SU-DHL-6 (cell line): ENCODE measurements around the gene MKNK2.

ENCODE experiments used
- H2AFZ ChIP-seq: fragments of 200-600 bp; sonication (generic); 2 replicates; pipeline ENCODE4 v1.6.1; 2014; ENCODE audit warnings: low read depth, mild to moderate bottlenecking, moderate library complexity, mixed read lengths, antibody characterized with exemption, low read length; ENCODE audit not compliant: severe bottlenecking
- H3F3A ChIP-seq: fragments of 200-600 bp; shearing (Covaris generic); 2 replicates; pipeline ENCODE4 v1.6.0; 2016; ENCODE audit warnings: antibody characterized with exemption, mild to moderate bottlenecking; ENCODE audit not compliant: insufficient read depth
- H3K27ac ChIP-seq: fragments of 200-600 bp; sonication (generic); 2 replicates; pipeline ENCODE4 v1.5.1; 2016; ENCODE audit warnings: low read depth, mild to moderate bottlenecking, low read length, moderate library complexity, mixed read lengths
- H3K27me3 ChIP-seq: fragments of 200-600 bp; sonication (generic), shearing (Covaris generic); 2 replicates; pipeline ENCODE4 v1.6.0; 2014; ENCODE audit warnings: mild to moderate bottlenecking, low read length
- H3K36me3 ChIP-seq: fragments of 200-600 bp; sonication (generic); 2 replicates; pipeline ENCODE4 v1.6.1; 2014; ENCODE audit warnings: mild to moderate bottlenecking, low read length, mixed read lengths
- H3K4me2 ChIP-seq: fragments of 300-600, 200-600 bp; shearing (Covaris generic), sonication (generic); 2 replicates; pipeline ENCODE4 v1.6.0; 2014; ENCODE audit warnings: low read length, low read depth, mild to moderate bottlenecking; ENCODE audit not compliant: poor library complexity, severe bottlenecking
- H3K4me3 ChIP-seq: fragments of 200-600 bp; sonication (generic); 2 replicates; pipeline ENCODE4 v1.5.1; 2014; ENCODE audit warnings: antibody characterized with exemption, low read length, mild to moderate bottlenecking, mixed read lengths; ENCODE audit not compliant: insufficient read depth, poor library complexity, severe bottlenecking
- H3K79me2 ChIP-seq: fragments of 200-600 bp; sonication (generic); 2 replicates; pipeline ENCODE4 v1.6.1; 2014; ENCODE audit warnings: mild to moderate bottlenecking, low read length, moderate library complexity; ENCODE audit not compliant: insufficient read depth
- H3K9ac ChIP-seq: fragments of 200-600 bp; sonication (generic); 2 replicates; pipeline ENCODE4 v1.7.0; 2014; ENCODE audit warnings: mild to moderate bottlenecking, low read length
- H3K9me2 ChIP-seq: fragments of 200-600 bp; sonication (generic); replicated peaks from 2 replicates; pipeline ENCODE4 v1.6.1; 2014; ENCODE audit warnings: low read length; ENCODE audit not compliant: insufficient read depth
- H3K9me3 ChIP-seq: fragments of 200-600 bp; sonication (generic); 2 replicates; pipeline ENCODE4 v1.6.1; 2014; ENCODE audit warnings: low read length, mixed read lengths; ENCODE audit not compliant: insufficient read depth
- H4K20me1 ChIP-seq: fragments of 200-600 bp; sonication (generic); 2 replicates; pipeline ENCODE4 v1.6.1; 2014; ENCODE audit warnings: low read depth, mild to moderate bottlenecking, antibody characterized with exemption, low read length, moderate library complexity, mixed read lengths
- EZH2phosphoT487 ChIP-seq: fragments of 200-600 bp; sonication (generic), shearing (Covaris generic); conservative IDR thresholded peaks from 2 replicates; pipeline ENCODE4 v1.6.1; 2018; ENCODE audit warnings: mild to moderate bottlenecking, antibody characterized with exemption, low read length, moderate library complexity, mixed read lengths
- TF ChIP-seq, protein P1 (sequence below): fragments of 200-600 bp; sonication (generic); IDR thresholded peaks from one replicate; pipeline ENCODE4 v1.5.1; 2017; ENCODE audit warnings: antibody characterized with exemption, mild to moderate bottlenecking, low read length, moderate library complexity; ENCODE audit not compliant: insufficient read depth, poor library complexity, severe bottlenecking

Gene MKNK2

DNA sequence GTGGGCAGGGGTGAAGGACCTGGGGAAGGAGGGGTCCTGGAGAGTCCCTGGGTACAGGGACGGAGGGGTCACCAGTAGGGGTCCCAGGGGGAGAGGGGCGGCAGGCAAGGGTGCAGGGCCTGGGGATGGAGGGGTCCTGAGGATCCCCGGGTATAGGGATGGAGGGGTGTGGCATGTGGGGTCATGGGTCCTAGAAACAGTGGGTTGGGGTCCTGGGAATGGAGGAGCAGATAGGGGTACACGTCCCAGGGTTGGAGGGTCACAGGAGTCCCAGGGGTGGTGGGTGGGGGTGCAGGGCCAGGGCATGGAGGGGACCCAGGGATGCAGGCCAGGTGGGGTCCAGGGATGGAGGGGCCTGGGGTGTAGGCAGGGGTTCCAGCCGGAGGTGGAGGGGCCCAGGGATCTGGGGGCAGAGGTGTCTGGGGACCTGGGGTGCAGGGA is 36.9 kb downstream of the MKNK2 start:
- Histone ChIP-seq H2AFZ (no peak overlapping the region), H3K4me3 (peak overlapping the region; percentile 55), H3K9me2 (no peaks in the 10 kb centered on the region), H3K9me3 (no peaks in the 10 kb centered on the region), H3K4me2 (peak overlapping the region; percentile 78), H3F3A (peaks cover 12% of the 10 kb centered on the region; the same call in 1 of the 2 replicates), H3K9ac (no peak overlapping the region), H4K20me1 (no peaks in the 10 kb centered on the region), H3K27ac (no peak overlapping the region), H3K36me3 (no peaks in the 10 kb centered on the region), H3K27me3 (no peaks in the 10 kb centered on the region), H3K79me2 (0 out of 2 replicates have a peak, but pooled peaks cover 5% of the 10 kb centered on the region)
- no peak for TF ChIP-seq EZH2phosphoT487
- TF ChIP-seq, protein P1, sequence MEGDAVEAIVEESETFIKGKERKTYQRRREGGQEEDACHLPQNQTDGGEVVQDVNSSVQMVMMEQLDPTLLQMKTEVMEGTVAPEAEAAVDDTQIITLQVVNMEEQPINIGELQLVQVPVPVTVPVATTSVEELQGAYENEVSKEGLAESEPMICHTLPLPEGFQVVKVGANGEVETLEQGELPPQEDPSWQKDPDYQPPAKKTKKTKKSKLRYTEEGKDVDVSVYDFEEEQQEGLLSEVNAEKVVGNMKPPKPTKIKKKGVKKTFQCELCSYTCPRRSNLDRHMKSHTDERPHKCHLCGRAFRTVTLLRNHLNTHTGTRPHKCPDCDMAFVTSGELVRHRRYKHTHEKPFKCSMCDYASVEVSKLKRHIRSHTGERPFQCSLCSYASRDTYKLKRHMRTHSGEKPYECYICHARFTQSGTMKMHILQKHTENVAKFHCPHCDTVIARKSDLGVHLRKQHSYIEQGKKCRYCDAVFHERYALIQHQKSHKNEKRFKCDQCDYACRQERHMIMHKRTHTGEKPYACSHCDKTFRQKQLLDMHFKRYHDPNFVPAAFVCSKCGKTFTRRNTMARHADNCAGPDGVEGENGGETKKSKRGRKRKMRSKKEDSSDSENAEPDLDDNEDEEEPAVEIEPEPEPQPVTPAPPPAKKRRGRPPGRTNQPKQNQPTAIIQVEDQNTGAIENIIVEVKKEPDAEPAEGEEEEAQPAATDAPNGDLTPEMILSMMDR, result no peak

DNA sequence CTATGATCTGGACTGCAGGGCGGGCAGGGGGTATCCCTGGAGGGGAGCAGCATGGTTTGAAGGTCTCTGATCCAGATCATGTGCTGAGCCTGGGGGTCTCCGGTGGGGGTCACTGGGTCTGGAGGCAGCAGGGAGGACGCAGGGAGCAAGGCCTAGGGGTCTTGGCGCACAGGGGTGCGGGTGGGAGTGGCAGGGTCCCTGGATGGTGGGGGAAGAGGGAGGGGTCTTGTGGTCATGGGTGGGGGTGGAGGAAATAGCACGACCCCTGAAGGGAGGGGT is 37.4 kb downstream of the MKNK2 start:
- H3K79me2 ChIP-seq, result 0 out of 2 replicates have a peak, but pooled peaks cover 5% of the 10 kb centered on the region
- H3K9me2 ChIP-seq, result no peaks in the 10 kb centered on the region
- no peak overlapping the region for H3K4me3 ChIP-seq
- no peak overlapping the region for H3K9ac ChIP-seq
- H3K27ac ChIP-seq, result no peak overlapping the region
- no peak for TF ChIP-seq EZH2phosphoT487
- TF ChIP-seq, protein P1, result no peak
- no peaks in the 10 kb centered on the region for H4K20me1 ChIP-seq
- H2AFZ ChIP-seq, result no peak overlapping the region
- no peaks in the 10 kb centered on the region for H3K9me3 ChIP-seq
- H3K27me3 ChIP-seq, result no peaks in the 10 kb centered on the region
- H3K4me2 ChIP-seq, result no peak overlapping the region
- H3K36me3 ChIP-seq, result no peaks in the 10 kb centered on the region
- peaks cover 12% of the 10 kb centered on the region; the same call in 1 of the 2 replicates for H3F3A ChIP-seq

DNA sequence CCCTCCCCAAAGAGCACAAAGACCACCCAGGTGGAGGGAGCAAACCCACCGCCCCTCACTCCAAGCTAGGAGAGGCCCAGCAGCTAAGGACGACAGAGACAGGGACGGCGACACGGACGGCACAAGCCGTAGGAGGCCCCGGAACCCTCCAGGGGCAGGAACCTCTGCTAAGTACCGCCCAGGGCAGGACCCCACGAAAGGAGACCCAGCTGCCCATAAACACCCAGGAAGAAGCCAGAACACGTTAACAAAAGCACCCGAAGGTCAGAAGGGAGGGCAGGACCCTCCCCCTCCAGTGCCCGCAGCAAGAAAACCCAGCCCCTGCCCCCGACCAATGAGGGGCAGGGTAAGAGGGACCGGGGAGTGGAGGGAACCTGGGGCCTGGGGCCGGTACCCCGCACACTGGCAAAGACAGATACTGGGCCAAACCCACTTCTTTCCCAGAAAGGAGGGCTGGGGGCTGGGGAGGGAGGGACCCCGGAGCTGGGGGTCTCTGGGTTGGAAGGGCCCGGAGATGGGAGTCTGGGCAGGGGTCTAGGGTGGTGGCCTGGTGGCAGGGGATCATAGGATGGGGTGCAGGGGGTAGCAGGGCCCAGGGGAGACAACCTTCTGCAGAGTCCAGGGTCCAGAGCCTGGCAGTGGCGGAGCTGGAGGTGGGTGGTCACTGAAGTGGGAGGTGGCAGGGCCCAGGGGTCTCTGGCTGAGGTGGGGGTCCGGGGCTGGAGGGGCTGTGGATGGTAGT is 37.9 kb downstream of the MKNK2 start:
- H3K4me3 ChIP-seq, result no peak overlapping the region
- H3K4me2 ChIP-seq, result no peak overlapping the region
- no peak for TF ChIP-seq EZH2phosphoT487
- TF ChIP-seq, protein P1, result no peak
- H3K27me3 ChIP-seq, result no peaks in the 10 kb centered on the region
- no peaks in the 10 kb centered on the region for H3K36me3 ChIP-seq
- H3K27ac ChIP-seq, result no peak overlapping the region
- 0 out of 2 replicates have a peak, but pooled peaks cover 5% of the 10 kb centered on the region for H3K79me2 ChIP-seq
- H2AFZ ChIP-seq, result no peak overlapping the region
- no peak overlapping the region for H3K9ac ChIP-seq
- no peaks in the 10 kb centered on the region for H4K20me1 ChIP-seq
- H3K9me2 ChIP-seq, result no peaks in the 10 kb centered on the region
- H3F3A ChIP-seq, result peaks cover 12% of the 10 kb centered on the region; the same call in 1 of the 2 replicates
- H3K9me3 ChIP-seq, result no peaks in the 10 kb centered on the region
